Activated CD4-positive, alpha-beta memory T cell treated with anti-CD3 and anti-CD28 coated beads, Interleukin-2, amount 10 ng/mL, durations not matched to agents 7 days and 5 days (primary cell): ENCODE measurements around the gene KCNAB1. TPM values are rescaled to one million over a fixed set of nuclear protein-coding genes. Genes with fewer than 3 reads are reported as not detected.

Experiments
- CTCF ChIA-PET: fragments of 350-600 bp; sonication (Branson Sonifier 250); formaldehyde crosslinking; loops from one replicate; lab custom pipeline; 2021; ENCODE audit warnings: antibody characterized with exemption, inconsistent platforms; lab: Charles Lee
- POLR2A ChIA-PET: fragments of 350-600 bp; sonication (Branson Sonifier 250); formaldehyde crosslinking; loops from one replicate; lab custom pipeline; 2021; ENCODE audit warnings: antibody characterized with exemption; lab: Charles Lee
- DNase-seq: peaks from one replicate; pipeline ENCODE4 v3.0.0-alpha.2; 2020
- H3K27ac Mint-ChIP-seq: one replicate; pipeline ENCODE4 v1.8.0; 2021; ENCODE audit warnings: mild to moderate bottlenecking, mixed read lengths
- H3K27me3 Mint-ChIP-seq: one replicate; pipeline ENCODE4 v1.8.0; 2021; ENCODE audit warnings: mixed read lengths
- H3K36me3 Mint-ChIP-seq: one replicate; pipeline ENCODE4 v1.8.0; 2021; ENCODE audit warnings: low read depth, mixed read lengths
- H3K4me1 Mint-ChIP-seq: one replicate; pipeline ENCODE4 v1.8.0; 2021; ENCODE audit warnings: mixed read lengths
- H3K4me3 Mint-ChIP-seq: one replicate; pipeline ENCODE4 v1.8.0; 2021; ENCODE audit warnings: mild to moderate bottlenecking, mixed read lengths
- H3K9me3 Mint-ChIP-seq: one replicate; pipeline ENCODE4 v1.8.0; 2021; ENCODE audit warnings: mixed read lengths
- total RNA-seq, 2 experiments: library from RNA; stranded (reverse); gene quantifications; one replicate each; pipeline ENCODE4 v1.2.3, GENCODE V29; 2021

The KCNAB1 gene
- total RNA-seq, 2 experiments from 2014 or later = not detected

DNA sequence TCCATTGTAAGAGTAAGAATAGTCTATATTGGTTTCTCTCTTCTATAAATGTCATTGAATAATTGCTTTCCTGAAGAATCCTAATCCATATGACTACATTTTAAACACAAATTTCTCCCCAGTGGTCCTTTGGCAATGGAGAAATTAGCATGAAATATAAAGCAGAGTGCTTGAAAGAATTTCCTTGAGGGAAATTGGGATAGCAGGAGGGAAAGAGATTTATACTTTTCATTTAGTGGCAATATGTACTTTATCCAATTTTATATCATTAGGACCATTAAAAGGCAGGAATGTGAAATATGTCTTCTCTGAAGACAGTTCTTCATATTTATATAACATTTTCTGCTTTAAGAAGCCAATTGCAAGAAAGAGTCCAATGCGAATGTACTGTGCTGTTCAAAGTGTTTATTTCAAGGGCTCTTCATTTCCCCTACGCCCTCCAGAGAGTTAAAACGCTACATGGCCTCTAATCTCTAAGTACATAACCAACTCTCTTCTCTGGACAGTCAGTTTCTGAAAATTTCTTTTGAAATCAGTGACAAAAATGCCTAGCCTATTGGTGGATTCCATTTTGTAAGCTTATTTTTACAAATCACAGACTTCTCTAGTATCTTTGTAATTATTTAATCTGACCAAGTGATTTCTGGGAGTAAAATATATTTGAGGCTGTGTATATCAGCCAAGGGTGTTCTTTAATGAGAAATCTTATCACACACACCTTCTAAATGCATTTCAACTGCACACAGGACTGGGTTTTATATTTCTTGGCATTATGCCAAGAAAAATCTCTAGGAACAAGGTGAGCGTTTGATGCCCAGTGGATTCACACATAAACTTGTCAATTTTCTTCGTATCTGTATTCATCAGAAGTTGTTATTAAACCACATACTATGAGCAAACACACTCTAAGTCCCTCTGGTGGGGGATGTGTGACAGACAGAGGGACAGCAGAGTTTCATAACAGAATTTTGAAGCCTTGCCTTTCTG lies 51.2 kb downstream of the KCNAB1 start:
- peaks cover 12% of the 10 kb centered on the region for H3K27me3 Mint-ChIP-seq
- ChIA-PET POLR2A (no interaction called here), CTCF (no interaction called here)
- no peak for DNase-seq
- no peaks in the 10 kb centered on the region for H3K9me3 Mint-ChIP-seq
- no peaks in the 10 kb centered on the region for H3K4me1 Mint-ChIP-seq
- H3K36me3 Mint-ChIP-seq = no peaks in the 10 kb centered on the region
- H3K27ac Mint-ChIP-seq = no peak overlapping the region
- H3K4me3 Mint-ChIP-seq = no peak overlapping the region

DNA sequence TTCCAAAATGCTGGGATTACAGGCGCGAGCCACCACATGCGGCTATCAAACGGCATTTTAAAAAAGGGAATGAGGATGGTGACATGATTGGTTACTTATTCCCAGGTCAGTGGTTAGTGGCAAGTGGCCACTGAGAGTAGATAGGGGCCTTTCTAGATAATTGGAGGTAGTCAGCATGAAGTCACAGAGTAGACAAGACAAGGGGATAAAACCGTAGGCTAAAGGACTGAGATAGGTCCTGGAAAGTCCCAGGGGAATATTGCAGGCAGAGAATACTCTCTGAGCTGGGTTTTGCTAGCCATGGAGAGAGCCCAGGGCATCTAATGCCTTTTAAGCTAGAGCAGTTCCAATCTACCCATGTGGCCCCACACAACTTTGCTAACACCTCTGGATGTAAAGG lies 52.2 kb downstream of the KCNAB1 start:
- no peak for DNase-seq
- ChIA-PET CTCF (no interaction called here), POLR2A (no interaction called here)
- H3K9me3 Mint-ChIP-seq = no peaks in the 10 kb centered on the region
- H3K27ac Mint-ChIP-seq = no peak overlapping the region
- no peaks in the 10 kb centered on the region for H3K36me3 Mint-ChIP-seq
- H3K27me3 Mint-ChIP-seq = peaks cover 11% of the 10 kb centered on the region
- no peaks in the 10 kb centered on the region for H3K4me1 Mint-ChIP-seq
- no peak overlapping the region for H3K4me3 Mint-ChIP-seq

DNA sequence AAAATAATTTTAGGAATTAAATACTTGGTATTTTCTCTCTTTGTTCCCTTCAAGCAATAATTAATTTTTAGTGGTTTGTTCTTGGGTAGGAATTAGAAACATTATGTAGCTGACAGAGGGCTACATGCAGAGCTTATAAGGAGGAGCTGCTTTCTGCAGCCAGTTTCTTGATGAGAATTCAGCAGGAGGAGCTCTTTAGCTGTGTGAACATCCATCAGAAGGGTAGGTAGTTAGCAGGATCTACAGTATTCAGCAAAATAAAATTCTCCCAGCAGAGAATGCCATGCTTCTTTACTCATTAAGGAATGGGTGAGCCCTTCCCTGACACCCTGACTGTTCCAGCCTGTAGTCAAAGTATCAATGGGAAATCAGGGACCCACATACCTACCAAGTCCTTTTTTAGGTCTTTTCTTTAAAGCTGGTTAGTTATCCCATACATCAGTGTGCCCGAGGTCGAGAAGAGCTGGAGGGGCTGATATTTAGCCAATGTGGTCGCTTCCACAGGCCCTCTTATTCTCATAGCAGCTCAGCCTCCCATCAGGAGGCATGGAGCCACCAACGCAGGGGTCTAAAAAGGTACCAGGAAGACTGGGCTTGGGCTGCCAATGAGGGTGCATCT lies 54.0 kb downstream of the KCNAB1 start:
- ChIA-PET CTCF (interaction anchor here (1.1 kb wide), 1 partner anchor 8 kb away, joined by 3 read pairs; no protein-coding TSS in a partner anchor), POLR2A (no interaction called here)
- Mint-ChIP-seq H3K4me3 (no peak overlapping the region), H3K27me3 (peaks cover 11% of the 10 kb centered on the region), H3K36me3 (no peaks in the 10 kb centered on the region), H3K9me3 (no peaks in the 10 kb centered on the region), H3K27ac (no peak overlapping the region), H3K4me1 (no peaks in the 10 kb centered on the region)
- DNase-seq = no peak

DNA sequence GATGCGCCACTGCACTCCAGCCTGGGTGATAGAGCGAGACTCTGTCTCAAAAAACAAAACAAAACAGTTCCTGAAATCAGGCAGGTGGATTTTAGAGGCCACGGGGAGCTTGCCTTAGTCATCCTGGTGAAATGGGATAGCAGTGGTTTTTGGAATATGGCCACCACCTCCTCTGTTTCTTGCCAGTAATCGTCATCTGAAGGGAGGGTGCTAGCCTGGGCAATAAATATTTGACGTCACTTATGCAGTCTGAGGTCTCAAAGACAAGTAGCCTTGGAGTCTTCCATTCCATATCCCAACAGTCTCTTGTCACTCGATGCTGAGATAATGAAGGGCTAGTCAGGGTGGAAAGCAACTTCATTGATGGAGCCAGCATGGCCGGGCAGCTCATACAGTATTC lies 55.2 kb downstream of the KCNAB1 start:
- ChIA-PET POLR2A (no interaction called here), CTCF (no interaction called here)
- Mint-ChIP-seq H3K9me3 (no peaks in the 10 kb centered on the region), H3K36me3 (no peaks in the 10 kb centered on the region), H3K4me3 (no peak overlapping the region), H3K27ac (no peak overlapping the region), H3K27me3 (peaks cover 5% of the 10 kb centered on the region), H3K4me1 (no peaks in the 10 kb centered on the region)
- no peak for DNase-seq

DNA sequence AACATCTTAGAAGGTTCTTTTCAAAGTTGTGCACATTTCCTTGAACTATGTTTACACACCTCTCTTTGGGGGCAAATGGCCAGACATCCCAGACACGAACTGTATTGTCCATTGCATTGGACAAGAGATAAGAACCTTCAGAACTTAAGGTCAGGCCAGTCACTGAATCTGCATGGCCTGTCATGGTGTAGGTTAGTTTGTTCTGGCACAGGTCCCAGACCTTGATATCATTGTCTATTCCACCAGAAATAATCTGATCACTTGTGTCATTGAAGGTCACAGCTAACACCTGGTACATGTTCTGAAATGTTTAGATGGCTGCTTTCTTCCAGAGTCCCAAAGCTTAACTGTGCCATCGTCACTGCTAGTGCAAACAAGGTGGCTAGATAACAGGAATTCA lies 55.7 kb downstream of the KCNAB1 start:
- no peaks in the 10 kb centered on the region for H3K36me3 Mint-ChIP-seq
- DNase-seq = no peak
- CTCF ChIA-PET = no interaction called here
- POLR2A ChIA-PET = no interaction called here
- H3K27me3 Mint-ChIP-seq = peaks cover 4% of the 10 kb centered on the region
- no peak overlapping the region for H3K4me3 Mint-ChIP-seq
- H3K9me3 Mint-ChIP-seq = no peaks in the 10 kb centered on the region
- H3K27ac Mint-ChIP-seq = no peak overlapping the region
- no peaks in the 10 kb centered on the region for H3K4me1 Mint-ChIP-seq

DNA sequence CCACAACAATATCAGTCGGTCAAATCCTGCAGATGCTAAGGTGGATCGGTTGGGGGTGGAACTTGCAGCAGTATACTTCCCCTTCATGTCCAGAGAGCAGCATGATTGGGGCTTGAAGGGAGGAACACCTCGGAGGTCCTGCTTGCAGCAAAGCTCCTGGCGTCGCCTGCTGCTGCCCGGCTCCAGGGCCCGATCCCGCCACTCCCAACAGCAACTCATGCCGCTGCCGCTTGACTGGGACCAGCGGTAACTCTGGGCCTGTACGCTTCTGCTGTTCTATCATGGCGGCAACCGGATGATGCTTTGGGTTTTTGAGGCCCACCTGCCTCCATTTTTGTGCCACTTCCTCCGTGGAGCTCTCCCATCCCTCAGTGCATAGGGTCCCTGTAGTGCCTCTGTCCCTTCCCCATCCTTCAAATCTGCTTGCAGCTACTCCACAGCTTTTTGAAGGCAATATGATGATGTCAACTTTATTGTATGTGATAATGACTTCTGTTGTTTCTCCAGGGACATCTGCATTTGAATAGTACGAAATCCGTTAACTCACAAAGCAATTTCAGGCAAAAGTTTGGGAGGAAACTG lies 56.3 kb downstream of the KCNAB1 start:
- H3K9me3 Mint-ChIP-seq = no peaks in the 10 kb centered on the region
- no peaks in the 10 kb centered on the region for H3K4me1 Mint-ChIP-seq
- no peak for DNase-seq
- H3K4me3 Mint-ChIP-seq = no peak overlapping the region
- H3K36me3 Mint-ChIP-seq = no peaks in the 10 kb centered on the region
- ChIA-PET CTCF (no interaction called here), POLR2A (no interaction called here)
- H3K27me3 Mint-ChIP-seq = peaks cover 3% of the 10 kb centered on the region
- H3K27ac Mint-ChIP-seq = no peak overlapping the region

DNA sequence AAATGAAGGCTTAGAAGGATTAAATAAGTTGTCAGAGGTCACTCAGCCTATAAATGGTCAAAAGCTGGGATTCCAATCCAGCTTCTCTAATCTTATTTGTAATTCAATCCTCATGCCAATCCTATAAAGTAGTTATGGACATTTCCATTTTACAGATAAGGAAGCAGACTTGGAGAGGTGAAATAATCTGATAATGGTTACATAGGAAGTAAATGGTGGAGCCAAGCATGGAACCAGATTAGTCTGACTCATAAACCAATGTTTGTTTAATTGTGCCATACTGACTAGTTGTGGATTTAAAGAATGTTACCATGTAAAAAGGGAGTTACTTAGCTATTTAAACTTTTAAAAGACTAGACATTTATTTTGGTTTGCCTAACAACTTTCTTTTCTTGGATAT lies 59.7 kb downstream of the KCNAB1 start:
- H3K27me3 Mint-ChIP-seq = peaks cover 1% of the 10 kb centered on the region
- H3K9me3 Mint-ChIP-seq = no peaks in the 10 kb centered on the region
- no peak for DNase-seq
- no peak overlapping the region for H3K4me3 Mint-ChIP-seq
- H3K27ac Mint-ChIP-seq = no peak overlapping the region
- POLR2A ChIA-PET = no interaction called here
- CTCF ChIA-PET = no interaction called here
- H3K36me3 Mint-ChIP-seq = no peaks in the 10 kb centered on the region
- no peaks in the 10 kb centered on the region for H3K4me1 Mint-ChIP-seq

DNA sequence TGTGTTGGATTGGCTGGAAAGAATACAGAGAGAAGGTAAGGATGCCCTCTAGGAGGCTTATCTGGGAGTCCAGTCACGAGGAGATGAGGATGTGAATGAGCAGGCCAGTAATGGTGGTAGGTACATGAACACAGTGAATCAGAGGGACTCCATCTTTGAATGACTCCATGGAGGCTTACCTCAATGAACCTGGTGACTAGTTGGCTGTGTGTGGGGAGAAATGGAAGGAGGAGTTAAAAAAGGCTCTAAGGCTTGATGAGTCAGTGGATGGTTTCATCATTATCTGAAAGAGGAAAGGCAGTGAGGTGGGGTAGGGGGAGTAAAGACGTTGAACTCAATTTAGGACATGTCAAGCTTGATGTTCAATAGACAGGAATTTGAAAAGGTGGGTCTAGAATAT lies 61.1 kb downstream of the KCNAB1 start:
- ChIA-PET CTCF (no interaction called here), POLR2A (no interaction called here)

DNA sequence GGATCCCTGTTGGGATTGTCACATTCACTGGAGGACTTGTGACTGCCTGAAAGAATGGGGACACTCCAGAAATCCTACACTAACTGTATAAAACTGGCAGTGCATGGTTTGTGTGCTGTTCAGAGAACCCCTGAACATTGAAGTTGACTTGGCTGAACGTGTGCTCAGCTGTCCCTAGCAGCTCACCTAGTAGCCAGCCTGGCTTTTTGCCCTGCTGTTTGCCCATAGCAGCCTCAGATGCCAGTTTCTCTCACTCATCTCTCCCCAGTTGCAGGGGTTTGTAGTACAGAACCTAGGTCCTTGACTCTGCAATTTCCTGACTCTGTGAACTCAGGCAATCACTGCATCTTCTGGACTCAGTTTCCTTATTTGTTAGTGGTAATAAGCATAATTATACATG lies 63.0 kb downstream of the KCNAB1 start:
- Mint-ChIP-seq H3K4me1 (no peaks in the 10 kb centered on the region), H3K36me3 (no peaks in the 10 kb centered on the region), H3K27me3 (peaks cover 15% of the 10 kb centered on the region), H3K27ac (no peak overlapping the region), H3K4me3 (no peak overlapping the region), H3K9me3 (no peaks in the 10 kb centered on the region)
- ChIA-PET CTCF (no interaction called here), POLR2A (no interaction called here)
- DNase-seq = no peak

More for the DNA sequence above, 61.1 kb downstream of the KCNAB1 start:
- H3K27ac Mint-ChIP-seq = no peak overlapping the region
- H3K27me3 Mint-ChIP-seq = peaks cover 6% of the 10 kb centered on the region
- no peaks in the 10 kb centered on the region for H3K9me3 Mint-ChIP-seq
- no peaks in the 10 kb centered on the region for H3K4me1 Mint-ChIP-seq
- H3K4me3 Mint-ChIP-seq = no peak overlapping the region
- no peak for DNase-seq
- no peaks in the 10 kb centered on the region for H3K36me3 Mint-ChIP-seq

DNA sequence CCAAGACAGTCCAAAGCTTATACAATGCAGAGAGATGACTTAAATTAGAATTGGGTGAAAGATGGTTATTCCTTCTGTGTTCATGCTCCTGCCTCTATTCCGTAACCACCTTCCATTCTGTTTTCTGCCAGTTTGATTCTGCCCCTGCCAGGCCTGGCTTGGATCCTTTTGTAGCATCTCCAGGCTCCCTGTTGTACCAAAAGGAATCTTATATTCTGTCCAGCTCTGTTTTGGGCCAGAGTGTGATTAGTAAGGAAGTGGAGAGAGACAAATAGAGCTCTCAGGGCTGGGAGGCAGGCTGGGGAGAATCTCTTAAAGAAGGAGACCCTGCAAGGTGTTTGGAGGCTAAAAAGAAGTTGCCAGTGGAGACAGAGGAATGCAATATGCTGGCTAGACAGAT lies 63.8 kb downstream of the KCNAB1 start:
- no peaks in the 10 kb centered on the region for H3K36me3 Mint-ChIP-seq
- H3K27ac Mint-ChIP-seq = no peak overlapping the region

DNA sequence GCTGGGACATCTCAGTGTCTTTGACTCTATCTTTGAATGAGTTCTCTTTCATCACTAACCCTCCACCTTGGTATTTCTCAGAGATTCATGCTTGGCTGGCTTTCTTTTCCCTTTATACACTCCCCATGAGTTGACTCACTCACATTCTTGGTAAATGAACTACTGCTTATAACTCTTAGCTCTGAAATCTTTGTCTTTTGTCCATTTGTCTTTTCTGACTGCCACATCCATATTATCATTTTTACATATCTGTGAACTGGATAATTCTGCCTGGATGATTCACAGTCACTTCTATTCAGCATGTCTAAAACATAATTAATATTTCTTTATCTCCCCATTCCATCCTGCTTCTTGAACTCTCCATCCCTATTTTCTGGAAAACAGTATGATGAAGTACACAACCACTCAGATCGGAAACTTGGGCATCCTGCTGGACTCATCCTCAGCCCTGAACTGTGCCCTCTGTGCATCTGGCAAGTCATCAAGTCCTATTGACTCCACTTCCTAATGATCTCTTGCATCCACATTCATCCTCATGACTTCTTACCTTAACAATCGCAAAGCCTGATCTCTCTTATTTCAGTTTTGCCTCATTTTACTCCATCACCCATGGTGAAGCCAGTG lies 66.9 kb downstream of the KCNAB1 start:
- ChIA-PET POLR2A (no interaction called here), CTCF (no interaction called here)
- Mint-ChIP-seq H3K27me3 (peaks cover 20% of the 10 kb centered on the region), H3K36me3 (no peaks in the 10 kb centered on the region), H3K27ac (no peak overlapping the region), H3K4me3 (no peak overlapping the region), H3K9me3 (no peaks in the 10 kb centered on the region), H3K4me1 (no peaks in the 10 kb centered on the region)
- no peak for DNase-seq

More for the DNA sequence above, 63.8 kb downstream of the KCNAB1 start:
- ChIA-PET CTCF (interaction anchor here (0.6 kb wide), 1 partner anchor 1031 kb away, joined by 3 read pairs; no protein-coding TSS in a partner anchor), POLR2A (no interaction called here)
- no peak overlapping the region for H3K4me3 Mint-ChIP-seq
- H3K9me3 Mint-ChIP-seq = no peaks in the 10 kb centered on the region
- no peaks in the 10 kb centered on the region for H3K4me1 Mint-ChIP-seq
- DNase-seq = no peak
- H3K27me3 Mint-ChIP-seq = peaks cover 15% of the 10 kb centered on the region

DNA sequence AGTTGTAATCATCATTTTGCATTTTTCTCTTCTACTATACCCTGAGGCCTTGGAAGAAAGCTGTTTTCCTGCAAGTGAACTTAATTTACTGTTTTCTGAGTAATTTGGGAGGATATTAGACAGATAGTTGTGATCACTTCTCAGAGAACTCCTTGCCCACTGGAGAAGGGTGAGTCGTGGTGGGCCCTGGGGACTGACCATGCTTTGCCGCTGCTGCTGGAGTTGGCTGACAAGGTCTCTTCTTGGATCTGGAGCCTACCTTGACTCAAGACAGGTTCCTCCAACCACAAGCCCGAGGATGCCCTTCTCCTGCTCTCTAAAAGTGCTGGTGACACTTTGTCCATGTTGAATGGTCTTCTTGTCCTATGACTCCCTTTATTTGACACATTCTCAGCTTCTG lies 68.4 kb downstream of the KCNAB1 start:
- Mint-ChIP-seq H3K27me3 (peaks cover 20% of the 10 kb centered on the region), H3K4me3 (no peak overlapping the region), H3K4me1 (no peaks in the 10 kb centered on the region), H3K27ac (no peak overlapping the region), H3K9me3 (no peaks in the 10 kb centered on the region), H3K36me3 (no peaks in the 10 kb centered on the region)
- POLR2A ChIA-PET = no interaction called here
- CTCF ChIA-PET = no interaction called here
- no peak for DNase-seq

DNA sequence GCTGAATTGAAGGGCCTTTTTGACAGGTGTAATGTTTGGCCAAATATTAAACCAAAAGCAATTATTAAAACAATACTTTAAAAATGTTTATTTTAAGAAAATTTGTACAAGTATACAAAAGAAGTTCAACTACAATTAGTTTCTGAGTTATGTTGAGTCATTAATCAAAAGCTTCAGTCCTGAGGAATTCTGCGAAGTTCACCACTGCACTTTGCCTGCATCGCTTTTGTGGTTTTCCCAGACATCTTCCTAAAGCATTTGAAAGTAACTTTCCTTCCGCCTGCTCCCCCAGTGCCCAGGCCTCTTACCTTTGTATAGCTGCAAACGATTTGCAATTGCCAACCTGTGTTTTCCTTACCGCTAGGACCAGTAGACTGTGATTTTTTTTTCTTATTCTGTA lies 69.5 kb downstream of the KCNAB1 start:
- H3K4me3 Mint-ChIP-seq = no peak overlapping the region
- no peaks in the 10 kb centered on the region for H3K36me3 Mint-ChIP-seq
- ChIA-PET POLR2A (no interaction called here), CTCF (no interaction called here)
- H3K4me1 Mint-ChIP-seq = no peaks in the 10 kb centered on the region
- no peak overlapping the region for H3K27ac Mint-ChIP-seq
- no peaks in the 10 kb centered on the region for H3K9me3 Mint-ChIP-seq
- DNase-seq = no peak
- peaks cover 22% of the 10 kb centered on the region for H3K27me3 Mint-ChIP-seq
